Immature natural killer cell (primary cell): ENCODE measurements around the gene PSMB10. TPM values are rescaled to one million over a fixed set of nuclear protein-coding genes. Genes with fewer than 3 reads are reported as not detected.

ENCODE experiments used
- DNase-seq, 3 donors: peaks; one replicate each; pipeline ENCODE4 v3.0.0; 2022; ENCODE audit warnings: mixed read lengths in 1 of 3
- H3K27ac Mint-ChIP-seq, 6 donors: one replicate each; pipeline ENCODE4 v1.8.0; 2020; ENCODE audit warnings: mixed read lengths in 6 of 6, mild to moderate bottlenecking in 5 of 6, inconsistent platforms in 4 of 6, moderate library complexity in 3 of 6
- H3K27me3 Mint-ChIP-seq, 3 donors: one replicate each; pipeline ENCODE4 v1.8.0; 2020 to 2021; ENCODE audit warnings: low read depth in 3 of 3, mild to moderate bottlenecking in 3 of 3, mixed read lengths in 3 of 3, moderate library complexity in 3 of 3, inconsistent platforms in 1 of 3
- H3K36me3 Mint-ChIP-seq, 3 donors: one replicate each; pipeline ENCODE4 v1.8.0; 2020; ENCODE audit warnings: mixed read lengths in 3 of 3, inconsistent platforms in 2 of 3, mild to moderate bottlenecking in 2 of 3
- H3K4me1 Mint-ChIP-seq, 2 donors: one replicate each; pipeline ENCODE4 v1.8.0; 2020; ENCODE audit warnings: inconsistent platforms in 2 of 2, mild to moderate bottlenecking in 2 of 2, mixed read lengths in 2 of 2, moderate library complexity in 1 of 2
- H3K4me3 Mint-ChIP-seq, 5 donors: one replicate each; pipeline ENCODE4 v1.8.0; 2020; ENCODE audit warnings: mild to moderate bottlenecking in 5 of 5, mixed read lengths in 5 of 5, inconsistent platforms in 3 of 5, moderate library complexity in 3 of 5
- H3K9me3 Mint-ChIP-seq, 6 donors: one replicate each; pipeline ENCODE4 v1.8.0; 2020; ENCODE audit warnings: mild to moderate bottlenecking in 6 of 6, mixed read lengths in 6 of 6, inconsistent platforms in 4 of 6, moderate library complexity in 3 of 6
- polyA plus RNA-seq, 3 donors: library from polyadenylated mRNA; unstranded; fragments of 300-500 nt; fragmentation: Illumina TruSeq; gene quantifications; one replicate each; pipeline ENCODE4 v1.2.3, GENCODE V29; 2021

The PSMB10 gene
- polyA plus RNA-seq, 3 donors from 2014 or later, result 893 to 1,468 (median 1,114) TPM

DNA sequence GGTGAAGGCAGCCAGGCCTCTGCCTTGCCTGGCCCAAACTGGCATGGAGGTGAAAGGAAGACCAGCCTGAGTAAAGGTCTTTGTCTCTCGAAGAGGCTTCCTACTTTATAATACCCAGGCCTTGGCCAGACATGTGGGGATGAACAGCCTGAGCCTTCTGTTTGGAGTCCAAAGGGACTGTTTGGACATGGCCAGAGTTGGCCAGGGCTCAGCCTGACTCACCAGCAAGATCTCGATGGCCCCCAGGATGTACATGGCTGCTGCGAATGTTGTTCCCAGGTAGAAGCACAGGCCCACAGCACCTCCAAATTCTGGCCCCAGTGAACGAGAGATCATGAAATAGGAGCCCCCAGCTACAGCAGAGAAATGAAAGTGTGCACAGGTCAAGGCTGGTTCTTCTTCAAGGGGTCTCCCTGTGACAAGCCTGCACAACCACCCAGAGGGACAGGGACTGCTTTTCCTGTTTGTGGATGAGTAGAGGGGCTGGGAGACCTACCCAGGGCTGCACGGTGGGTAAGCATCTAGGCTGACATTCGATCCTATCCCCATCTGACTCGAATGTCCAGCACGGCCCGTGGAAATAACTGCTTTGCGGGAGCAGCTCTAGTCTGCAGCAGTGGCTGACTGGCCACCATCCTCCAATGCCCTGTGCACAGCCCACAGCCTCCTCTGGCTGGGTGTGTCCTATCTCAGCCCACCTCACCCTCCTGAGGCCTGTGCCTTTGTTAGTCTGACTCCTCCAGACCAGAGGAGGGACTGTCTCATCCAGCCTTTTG, 18.0 kb upstream of the PSMB10 start:
- H3K4me3 Mint-ChIP-seq, result no peak overlapping the region

DNA sequence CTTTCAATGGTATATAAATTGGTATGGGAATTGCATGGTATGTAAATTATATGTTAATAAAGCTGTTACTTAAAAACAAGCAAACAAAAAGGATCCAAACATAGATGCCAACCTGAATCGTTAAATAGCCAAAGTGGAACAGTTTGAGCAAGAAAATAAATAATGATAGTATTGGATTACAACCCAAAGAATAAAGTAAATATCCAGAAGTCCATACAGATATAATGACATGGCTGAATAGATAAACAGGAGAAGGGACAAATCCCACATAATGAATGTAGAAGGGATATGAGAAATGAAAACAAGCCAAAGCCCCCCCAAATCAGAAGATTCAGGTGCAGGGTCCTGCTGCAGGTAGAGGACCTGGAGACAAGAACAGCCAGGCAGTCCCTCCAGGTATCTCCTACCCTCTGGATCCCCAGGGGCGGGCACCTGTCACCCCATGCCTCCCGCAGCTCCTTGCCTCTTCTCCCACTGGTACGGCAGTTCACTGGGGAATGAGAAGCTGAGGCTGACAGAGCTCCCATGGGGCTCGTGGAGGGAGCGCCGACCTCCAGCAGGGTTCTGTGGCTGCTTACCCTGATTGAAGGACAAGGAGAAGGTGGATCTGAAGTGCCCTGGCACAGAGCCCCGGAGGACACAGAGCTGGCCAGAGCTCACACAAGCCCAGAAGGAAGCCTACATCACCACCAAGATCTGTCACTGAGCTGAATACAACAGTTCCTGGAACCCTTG, 17.2 kb upstream of the PSMB10 start:
- peak overlapping the region in 1 of 6 donors; percentile 25 for H3K27ac Mint-ChIP-seq
- no peak overlapping the region for H3K4me3 Mint-ChIP-seq
- DNase-seq, result no peak
- no peaks in the 10 kb centered on the region for H3K27me3 Mint-ChIP-seq
- no peaks in the 10 kb centered on the region for H3K4me1 Mint-ChIP-seq
- no peaks in the 10 kb centered on the region for H3K9me3 Mint-ChIP-seq
- H3K36me3 Mint-ChIP-seq, result peaks cover 0 to 4% (median 0%) of the 10 kb centered on the region in 3 donors

More for the DNA sequence above, 18.0 kb upstream of the PSMB10 start:
- Mint-ChIP-seq H3K27ac (no peak overlapping the region), H3K36me3 (peaks cover 0 to 4% (median 0%) of the 10 kb centered on the region in 3 donors), H3K27me3 (no peaks in the 10 kb centered on the region), H3K4me1 (no peaks in the 10 kb centered on the region), H3K9me3 (no peaks in the 10 kb centered on the region)
- no peak for DNase-seq

DNA sequence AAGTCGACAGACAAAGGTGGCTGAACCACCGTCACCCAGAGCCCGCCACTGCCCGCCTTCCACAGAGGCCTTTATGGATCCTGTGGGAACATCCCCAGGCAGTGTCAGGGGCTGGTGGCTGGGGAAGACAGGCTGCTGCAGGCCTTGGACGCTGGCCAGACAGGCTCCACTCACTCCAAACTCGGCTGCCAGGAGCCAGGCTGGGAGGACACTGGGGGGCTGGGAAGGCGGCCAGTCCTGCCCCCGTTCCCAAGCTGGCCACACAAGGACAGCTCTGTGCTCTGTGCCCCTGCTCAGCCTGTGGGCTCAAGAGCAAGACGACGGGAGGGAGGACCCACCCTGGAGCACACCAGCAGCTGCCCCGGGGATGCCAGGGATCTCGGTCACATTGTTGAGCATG, 14.8 kb upstream of the PSMB10 start:
- Mint-ChIP-seq H3K27me3 (peaks cover 0 to 1% (median 0%) of the 10 kb centered on the region in 3 donors), H3K9me3 (no peaks in the 10 kb centered on the region), H3K27ac (no peak overlapping the region), H3K36me3 (no peaks in the 10 kb centered on the region), H3K4me3 (no peak overlapping the region), H3K4me1 (no peaks in the 10 kb centered on the region)
- DNase-seq, result no peak

DNA sequence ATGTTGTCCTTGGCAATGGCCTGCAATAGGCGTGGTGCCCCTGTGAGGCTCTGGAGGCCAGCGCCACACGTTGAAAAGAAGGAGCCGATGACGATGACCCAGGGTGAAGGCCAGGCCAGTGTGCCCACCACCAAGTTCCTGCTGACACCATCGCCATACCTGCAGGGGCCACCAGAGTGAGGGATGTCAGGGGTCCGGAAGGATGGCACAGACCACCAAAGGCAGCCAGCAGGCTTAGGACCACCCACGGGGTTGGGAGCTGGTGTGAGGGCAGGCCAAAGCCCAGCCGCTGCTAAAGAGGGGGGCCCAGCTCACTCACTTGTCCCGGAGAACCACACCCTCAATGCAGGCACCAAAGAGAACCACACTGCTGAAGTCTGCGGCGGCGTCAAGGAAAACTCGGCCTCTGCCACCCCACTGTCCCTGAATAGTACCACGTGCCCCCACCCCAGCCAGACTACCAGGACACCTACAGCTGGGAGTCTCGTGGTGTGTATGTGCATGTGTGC, 13.7 kb upstream of the PSMB10 start:
- no peak for DNase-seq
- no peaks in the 10 kb centered on the region for H3K36me3 Mint-ChIP-seq
- H3K27ac Mint-ChIP-seq, result no peak overlapping the region
- H3K4me1 Mint-ChIP-seq, result no peaks in the 10 kb centered on the region
- no peaks in the 10 kb centered on the region for H3K9me3 Mint-ChIP-seq
- no peak overlapping the region for H3K4me3 Mint-ChIP-seq
- peaks cover 0 to 1% (median 0%) of the 10 kb centered on the region in 3 donors for H3K27me3 Mint-ChIP-seq

DNA sequence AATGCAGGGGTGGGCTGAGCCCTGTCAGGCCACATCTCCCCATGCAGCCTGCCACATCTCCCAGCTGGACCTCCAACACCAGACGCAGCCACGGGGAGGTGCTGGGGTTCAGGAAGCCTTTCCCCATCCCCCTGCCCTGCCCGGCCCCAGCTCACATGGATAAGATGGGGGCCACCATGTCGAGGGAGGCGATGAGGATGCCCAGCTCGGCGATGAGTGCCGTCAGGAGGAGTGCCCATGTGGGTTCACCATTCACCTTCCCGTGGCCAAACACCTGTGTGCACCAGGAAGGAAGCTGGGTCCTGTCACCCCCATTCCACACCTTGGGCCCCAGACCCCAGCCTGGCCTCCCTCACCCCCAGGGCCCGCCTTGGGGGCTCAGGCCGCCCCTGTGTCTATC, 13.0 kb upstream of the PSMB10 start:
- no peaks in the 10 kb centered on the region for H3K4me1 Mint-ChIP-seq
- H3K36me3 Mint-ChIP-seq, result no peaks in the 10 kb centered on the region
- H3K4me3 Mint-ChIP-seq, result no peak overlapping the region
- no peak for DNase-seq
- no peak overlapping the region for H3K27ac Mint-ChIP-seq
- H3K9me3 Mint-ChIP-seq, result no peaks in the 10 kb centered on the region
- H3K27me3 Mint-ChIP-seq, result peaks cover 0 to 1% (median 0%) of the 10 kb centered on the region in 3 donors

DNA sequence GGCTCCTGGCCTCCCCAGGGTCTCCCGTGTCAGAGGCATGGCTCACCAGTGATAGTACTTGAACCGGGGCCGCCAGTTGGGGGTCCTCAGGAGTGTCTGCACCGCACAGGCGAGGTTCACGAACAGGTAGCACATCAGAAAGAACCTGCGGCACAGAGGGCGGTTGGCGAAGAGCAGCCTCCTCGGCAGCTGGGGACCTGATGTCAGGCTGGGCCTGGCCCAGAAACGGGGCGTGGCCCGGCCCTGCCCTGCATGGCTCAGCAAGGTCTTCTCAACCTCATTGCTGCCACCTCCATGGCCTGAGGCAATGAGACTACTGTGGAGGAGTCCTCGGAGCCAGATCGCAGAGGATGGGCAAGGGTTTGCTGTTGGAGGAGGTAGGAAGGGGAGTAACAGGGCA, 11.4 kb upstream of the PSMB10 start:
- no peak overlapping the region for H3K4me3 Mint-ChIP-seq
- DNase-seq, result no peak
- H3K36me3 Mint-ChIP-seq, result no peaks in the 10 kb centered on the region
- H3K27me3 Mint-ChIP-seq, result peaks cover 0 to 1% (median 0%) of the 10 kb centered on the region in 3 donors
- H3K27ac Mint-ChIP-seq, result no peak overlapping the region
- no peaks in the 10 kb centered on the region for H3K4me1 Mint-ChIP-seq
- no peaks in the 10 kb centered on the region for H3K9me3 Mint-ChIP-seq

DNA sequence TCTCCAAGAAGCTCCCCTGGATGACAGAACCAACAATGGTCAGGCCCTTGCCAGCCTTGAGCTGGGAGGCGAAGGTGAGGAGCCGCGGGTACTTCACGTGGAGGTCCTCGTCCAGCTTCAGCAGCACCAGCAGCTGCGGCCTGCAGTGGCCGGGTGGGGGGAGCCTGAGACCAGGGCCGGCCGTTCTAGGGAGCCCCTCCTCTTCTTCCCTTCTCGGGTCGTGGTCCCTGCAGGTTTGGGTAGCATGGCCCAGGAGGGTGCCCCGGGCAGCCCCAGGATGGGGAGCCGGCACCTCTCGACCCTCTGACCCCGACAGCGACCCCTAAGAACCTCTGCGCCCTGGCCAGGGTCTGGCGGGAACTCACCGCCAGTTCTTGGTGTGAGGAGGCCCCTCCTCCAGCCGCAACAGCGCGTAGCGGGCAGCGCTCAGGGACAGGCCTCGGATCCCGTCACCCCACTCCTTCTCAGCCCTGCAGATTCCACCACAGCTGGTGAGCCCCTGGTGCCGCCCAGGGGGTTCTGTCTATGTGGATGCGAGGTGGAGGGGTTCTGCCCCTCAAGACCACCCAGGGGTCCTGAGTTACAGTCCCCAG, 10.4 kb upstream of the PSMB10 start:
- no peaks in the 10 kb centered on the region for H3K36me3 Mint-ChIP-seq
- peaks cover 0 to 1% (median 0%) of the 10 kb centered on the region in 3 donors for H3K27me3 Mint-ChIP-seq
- H3K4me1 Mint-ChIP-seq, result peaks cover 2% of the 10 kb centered on the region in 2 donors
- no peak overlapping the region for H3K4me3 Mint-ChIP-seq
- H3K27ac Mint-ChIP-seq, result no peak overlapping the region
- H3K9me3 Mint-ChIP-seq, result no peaks in the 10 kb centered on the region
- DNase-seq, result no peak

DNA sequence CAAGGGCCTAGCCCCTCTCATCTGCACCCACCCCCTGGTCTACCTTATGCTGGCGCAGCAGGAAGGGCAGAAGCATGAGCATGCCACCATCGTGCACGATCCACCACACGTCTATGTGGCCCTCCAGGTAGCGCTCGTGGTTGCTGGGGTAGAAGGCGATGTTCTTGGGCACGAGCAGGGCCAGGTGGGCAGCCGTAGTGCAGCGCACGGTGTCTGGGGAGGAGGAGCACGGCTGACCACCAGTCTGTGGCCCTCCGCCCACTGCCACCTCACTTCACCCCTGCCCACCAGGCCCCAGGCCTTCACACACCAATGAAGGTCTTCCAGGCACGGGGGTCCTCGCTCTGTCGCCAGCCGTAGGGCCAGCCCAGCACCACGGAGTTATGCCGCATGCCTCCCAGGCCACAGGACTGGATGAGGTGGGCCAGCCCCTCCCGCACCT, 9.5 kb upstream of the PSMB10 start:
- no peaks in the 10 kb centered on the region for H3K9me3 Mint-ChIP-seq
- H3K4me3 Mint-ChIP-seq, result no peak overlapping the region
- no peak for DNase-seq
- H3K27ac Mint-ChIP-seq, result no peak overlapping the region
- no peaks in the 10 kb centered on the region for H3K36me3 Mint-ChIP-seq
- peaks cover 9 to 10% of the 10 kb centered on the region in 2 donors for H3K4me1 Mint-ChIP-seq
- H3K27me3 Mint-ChIP-seq, result peaks cover 0 to 3% (median 0%) of the 10 kb centered on the region in 3 donors

DNA sequence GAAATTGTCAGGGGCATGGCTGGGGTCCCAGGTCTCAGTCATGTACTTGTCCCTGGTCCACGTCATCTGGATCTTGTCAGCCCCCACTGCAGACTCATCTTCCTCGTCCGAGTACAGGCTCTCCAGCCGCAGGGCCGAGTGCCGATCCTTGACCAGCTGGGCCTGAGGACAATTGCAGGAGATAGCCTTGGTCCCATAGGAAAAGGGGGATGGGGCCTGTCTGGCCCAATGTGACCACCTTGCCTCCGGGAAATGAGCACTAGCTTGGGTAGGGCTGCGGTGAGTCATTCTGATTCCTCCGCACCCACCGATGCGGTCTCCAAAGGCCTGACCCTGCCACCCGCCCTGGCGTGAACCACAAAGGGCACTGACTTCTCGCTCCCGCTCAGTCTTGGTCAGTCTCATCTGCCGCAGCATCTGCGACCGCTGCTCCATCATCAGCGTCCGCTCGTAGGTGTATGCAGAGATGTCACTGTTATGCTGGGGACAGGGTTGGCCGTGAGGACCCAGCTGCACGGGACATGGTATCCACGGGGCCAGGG, 8.8 kb upstream of the PSMB10 start:
- H3K9me3 Mint-ChIP-seq, result no peaks in the 10 kb centered on the region
- H3K4me3 Mint-ChIP-seq, result no peak overlapping the region
- no peak for DNase-seq
- no peaks in the 10 kb centered on the region for H3K36me3 Mint-ChIP-seq
- H3K27me3 Mint-ChIP-seq, result peaks cover 0 to 3% (median 0%) of the 10 kb centered on the region in 3 donors
- H3K4me1 Mint-ChIP-seq, result peaks cover 11 to 12% of the 10 kb centered on the region in 2 donors
- no peak overlapping the region for H3K27ac Mint-ChIP-seq

DNA sequence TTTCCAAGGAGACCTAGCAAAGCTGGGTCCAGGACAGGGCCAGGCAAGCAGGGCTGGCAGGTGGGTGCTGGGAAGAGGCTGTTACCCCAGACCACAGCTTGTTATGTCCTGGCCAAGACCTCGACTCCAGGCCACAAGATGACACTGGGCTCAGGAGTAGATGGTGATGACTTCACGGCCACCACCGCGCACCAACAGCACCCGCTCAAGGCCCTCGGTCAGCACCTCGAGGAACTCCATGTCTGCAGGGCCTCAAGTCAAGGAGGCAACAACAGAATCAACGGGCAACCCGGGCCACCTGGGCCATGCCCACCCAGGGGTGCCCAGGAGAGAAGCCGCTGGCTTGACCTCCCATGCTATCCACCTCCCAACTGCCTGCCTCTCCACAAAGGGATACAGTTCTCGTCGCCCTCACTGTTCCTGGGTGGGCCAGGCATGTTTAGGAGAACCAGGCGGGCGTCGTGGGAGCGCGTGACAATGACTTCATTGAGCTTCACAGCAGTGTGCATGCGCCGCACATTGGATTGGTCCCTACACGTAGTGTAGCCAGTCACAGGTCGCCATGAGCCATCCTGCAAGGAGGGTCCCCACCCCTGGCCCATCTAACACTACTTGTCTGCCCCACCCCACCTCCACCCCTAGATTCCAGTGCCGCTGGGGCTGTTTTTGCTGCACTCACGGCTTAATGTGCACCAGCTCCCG, 8.2 kb upstream of the PSMB10 start:
- Mint-ChIP-seq H3K27ac (no peak overlapping the region), H3K36me3 (no peaks in the 10 kb centered on the region), H3K9me3 (no peaks in the 10 kb centered on the region), H3K4me3 (no peak overlapping the region), H3K4me1 (peaks cover 18% of the 10 kb centered on the region in 2 donors), H3K27me3 (peaks cover 0 to 4% (median 0%) of the 10 kb centered on the region in 3 donors)
- no peak for DNase-seq

DNA sequence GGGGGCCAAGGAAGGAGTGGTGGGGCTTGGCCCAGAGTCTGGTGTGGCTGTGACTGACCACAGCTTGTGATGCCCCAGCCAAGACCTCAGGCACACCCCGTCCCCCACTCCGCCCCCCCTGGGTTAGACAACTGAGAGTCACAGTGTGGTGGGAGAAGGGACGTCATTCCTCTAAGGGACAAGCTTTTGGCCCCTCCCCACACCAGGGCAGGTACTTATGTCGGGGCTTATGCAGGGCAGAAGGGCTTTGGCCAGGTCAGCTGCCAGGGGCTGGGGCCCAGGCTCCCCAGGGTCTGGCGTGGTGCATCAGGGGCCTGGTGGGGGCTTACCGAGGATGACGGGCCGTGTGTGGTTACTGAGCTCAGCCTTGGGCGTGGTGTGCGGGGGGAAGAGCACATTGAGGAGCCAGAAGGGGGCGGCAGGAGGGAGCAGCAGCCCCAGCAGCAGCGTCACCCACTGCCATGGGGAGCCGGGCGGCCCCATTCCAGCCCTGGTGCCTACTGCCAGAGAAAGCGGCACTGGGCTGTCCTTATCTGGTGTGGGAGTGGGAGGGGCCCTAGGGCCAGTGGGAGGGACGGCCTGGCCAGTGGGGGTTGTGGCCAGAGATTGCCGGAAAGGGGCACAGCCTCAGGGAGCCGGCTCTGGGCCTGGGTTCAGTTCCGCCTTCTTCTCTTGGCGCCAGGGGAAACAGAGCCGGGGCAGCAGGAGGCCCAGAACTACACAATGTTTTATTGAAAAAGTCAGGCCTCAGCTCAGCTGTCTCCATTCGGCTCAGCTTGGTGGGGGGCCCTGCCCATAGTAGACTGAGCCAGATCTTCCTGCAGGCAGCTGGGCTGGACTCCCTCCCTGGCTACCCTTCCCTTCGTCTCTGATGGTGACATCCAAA, 7.2 kb upstream of the PSMB10 start, which contains the start of gene LCAT:
Gene LCAT (minus strand): TSS at position 502 of the 886 bp plus-strand sequence. CDS start 19 bp downstream, at position 483.
- no peak for DNase-seq
- no peaks in the 10 kb centered on the region for H3K36me3 Mint-ChIP-seq
- peaks cover 0 to 6% (median 0%) of the 10 kb centered on the region in 3 donors for H3K27me3 Mint-ChIP-seq
- H3K27ac Mint-ChIP-seq, result no peak within 1 kb of the TSS
- H3K4me3 Mint-ChIP-seq, result no peak within 1 kb of the TSS
- no peaks in the 10 kb centered on the region for H3K9me3 Mint-ChIP-seq
- H3K4me1 Mint-ChIP-seq, result peaks cover 19 to 22% of the 10 kb centered on the region in 2 donors

DNA sequence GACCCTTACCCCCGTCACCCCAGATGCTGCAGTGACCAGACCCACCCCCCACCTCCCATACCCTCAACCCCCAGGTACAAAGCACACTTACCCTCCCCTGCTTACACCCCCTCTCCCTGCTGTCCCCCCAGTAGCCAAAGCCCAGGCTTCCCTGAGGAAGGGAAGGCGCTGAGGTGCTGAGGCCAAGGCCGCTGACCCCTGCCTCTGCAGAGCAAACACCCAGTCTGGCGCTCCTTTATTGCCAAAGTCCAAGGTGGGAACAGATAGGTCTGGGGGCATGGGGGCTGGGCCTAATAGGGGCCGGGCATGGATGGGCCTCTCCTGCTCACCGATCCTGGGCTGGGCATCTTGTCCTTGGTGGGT, 6.6 kb upstream of the PSMB10 start:
- H3K4me1 Mint-ChIP-seq, result peaks cover 19 to 22% of the 10 kb centered on the region in 2 donors
- no peak for DNase-seq
- H3K4me3 Mint-ChIP-seq, result no peak overlapping the region
- H3K27ac Mint-ChIP-seq, result no peak overlapping the region
- no peaks in the 10 kb centered on the region for H3K9me3 Mint-ChIP-seq
- H3K27me3 Mint-ChIP-seq, result peaks cover 0 to 6% (median 0%) of the 10 kb centered on the region in 3 donors
- H3K36me3 Mint-ChIP-seq, result no peaks in the 10 kb centered on the region
